HG02610 (cell line): ENCODE measurements around the gene IL19.
"Not testable (repeated sequence)": the region's sequence is repeated elsewhere in the genome, so short reads cannot be mapped to it uniquely, and the experiment has no call there.

ENCODE experiments used
- ATAC-seq: cut with Tn5 transposase; IDR thresholded peaks from one replicate; pipeline ENCODE4 v1.9.1; 2021; ENCODE audit warnings: mild to moderate bottlenecking, moderate library complexity; ENCODE audit not compliant: unreplicated experiment

Gene IL19

DNA sequence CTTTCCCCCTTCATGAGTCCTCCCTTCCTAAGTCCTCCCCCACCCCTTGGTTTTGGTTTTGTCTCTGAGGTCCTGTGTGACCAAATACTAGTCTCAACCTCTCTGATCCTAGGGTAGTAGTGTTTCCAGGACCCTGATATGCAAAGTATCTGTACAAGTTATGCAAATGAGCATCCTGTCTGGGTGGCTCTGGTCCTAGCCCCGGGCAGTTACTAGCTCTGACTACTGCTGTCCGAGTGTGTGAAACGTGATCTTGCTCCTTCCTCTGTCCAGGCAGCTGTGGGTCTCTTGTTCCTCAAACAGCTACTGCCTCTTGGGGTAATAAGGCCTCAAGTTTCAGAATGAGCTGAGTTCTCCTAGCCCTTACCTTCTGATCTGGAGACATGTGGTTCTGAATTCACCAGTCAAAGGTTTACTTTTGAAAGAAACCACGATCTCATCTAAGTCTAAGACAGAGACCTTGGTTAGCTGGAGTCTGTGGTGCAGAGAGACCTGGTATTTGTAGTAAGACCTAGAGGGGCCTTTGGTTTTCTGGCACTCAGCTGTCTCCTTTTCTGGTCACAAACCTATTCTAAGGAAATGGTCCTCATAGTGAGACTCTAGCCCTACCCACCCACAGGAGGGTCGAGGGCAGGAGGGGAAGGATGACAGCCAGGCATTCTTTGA, 31.0 kb upstream of the IL19 start:
- ATAC-seq, result peak; percentile 84

DNA sequence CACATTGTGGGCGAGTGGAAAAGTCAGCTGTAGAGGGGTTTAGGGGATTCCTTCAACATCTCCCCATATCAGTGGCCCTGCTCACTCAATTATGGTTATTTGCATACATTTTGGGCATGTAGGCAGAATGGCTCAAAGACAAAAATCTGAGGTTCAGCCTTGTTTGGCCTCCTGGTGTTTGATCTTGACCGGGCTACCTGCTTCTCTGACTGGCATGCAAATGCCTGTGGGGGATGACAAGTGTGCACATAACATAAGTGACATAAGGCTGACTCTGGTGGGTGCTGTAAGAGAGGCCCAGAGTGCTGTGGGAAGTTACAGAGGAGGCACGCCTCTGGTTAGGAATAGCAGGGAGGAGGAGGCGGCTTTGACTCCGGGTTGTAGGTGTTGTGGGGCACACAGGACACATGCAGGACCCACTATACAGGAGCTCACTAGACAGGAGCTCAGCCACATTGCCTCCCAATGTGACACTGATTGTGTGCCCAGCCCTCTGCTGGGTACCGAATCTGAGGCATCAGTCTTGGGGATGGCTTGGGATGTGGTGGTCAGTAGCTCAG, 29.4 kb upstream of the IL19 start:
- no peak for ATAC-seq

DNA sequence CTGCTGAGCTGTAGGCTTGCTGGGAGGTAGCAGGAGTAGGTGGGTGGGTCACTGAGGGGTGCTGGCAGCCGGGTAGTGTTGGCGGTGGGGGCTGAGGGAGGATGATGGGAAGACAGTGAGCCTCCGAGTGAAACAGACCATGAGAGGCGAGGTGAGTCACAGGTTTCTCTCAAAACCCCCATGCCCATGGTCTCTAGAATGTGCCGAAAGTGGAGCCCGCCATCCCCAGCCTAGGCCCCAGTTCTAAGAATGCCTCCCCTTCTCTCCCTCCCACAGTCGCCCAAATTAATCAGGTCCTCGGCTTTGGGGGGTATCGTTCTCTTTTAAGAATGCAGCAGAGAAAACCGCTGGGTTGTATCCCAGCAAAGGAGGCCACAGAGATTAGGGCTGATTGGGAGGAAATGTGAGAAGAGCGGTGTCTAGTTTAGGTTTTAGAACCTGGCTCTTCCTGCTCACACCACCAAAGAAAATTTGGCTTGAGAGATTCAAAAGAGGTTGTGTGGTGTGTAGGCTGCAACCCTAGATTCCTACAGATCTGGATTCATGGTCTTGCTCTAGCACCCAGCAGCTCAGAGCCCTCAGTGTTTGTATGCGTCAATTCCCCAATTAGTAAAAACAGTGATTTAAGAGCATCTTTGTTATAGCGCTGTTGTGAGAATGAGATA, 27.7 kb upstream of the IL19 start:
- no peak for ATAC-seq

DNA sequence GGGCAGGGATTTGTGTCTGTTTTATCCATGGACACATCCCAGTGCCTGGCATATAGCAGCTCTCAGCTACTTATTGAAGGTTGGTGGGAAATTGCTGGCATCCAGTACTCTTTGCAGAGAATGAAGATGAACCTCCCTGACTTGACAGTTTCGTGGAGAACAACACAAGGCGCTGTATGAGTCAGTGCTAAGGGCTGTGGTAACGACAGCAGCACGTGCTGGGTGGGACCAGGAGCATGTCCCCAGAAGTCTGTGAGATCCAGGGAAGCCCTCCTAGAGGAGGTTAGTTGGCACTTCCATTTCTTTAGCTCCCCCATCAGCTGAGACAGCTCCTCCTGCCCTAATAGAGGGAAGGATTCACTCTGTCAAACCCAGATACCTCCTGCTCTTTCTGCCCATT, 25.9 kb upstream of the IL19 start:
- no peak for ATAC-seq

DNA sequence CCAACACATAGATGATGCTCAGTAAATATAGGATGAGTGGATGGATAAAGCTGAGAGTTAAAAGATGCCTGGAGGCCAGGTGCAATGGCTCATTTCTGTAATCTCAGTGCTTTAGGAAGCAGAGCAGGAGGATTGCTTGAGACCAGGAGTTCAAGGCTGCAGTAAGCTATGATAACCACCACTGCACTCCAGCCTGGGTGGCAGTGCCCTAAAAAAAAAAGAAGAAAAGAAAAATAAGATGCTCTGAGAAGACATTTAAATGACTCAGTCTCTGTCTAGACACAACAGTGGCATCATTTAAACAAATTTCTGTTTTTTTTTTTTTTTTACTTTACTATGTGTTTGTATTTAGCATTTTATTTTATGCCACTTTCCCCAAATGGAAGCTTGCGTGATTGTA, 25.3 kb upstream of the IL19 start:
- no peak for ATAC-seq

DNA sequence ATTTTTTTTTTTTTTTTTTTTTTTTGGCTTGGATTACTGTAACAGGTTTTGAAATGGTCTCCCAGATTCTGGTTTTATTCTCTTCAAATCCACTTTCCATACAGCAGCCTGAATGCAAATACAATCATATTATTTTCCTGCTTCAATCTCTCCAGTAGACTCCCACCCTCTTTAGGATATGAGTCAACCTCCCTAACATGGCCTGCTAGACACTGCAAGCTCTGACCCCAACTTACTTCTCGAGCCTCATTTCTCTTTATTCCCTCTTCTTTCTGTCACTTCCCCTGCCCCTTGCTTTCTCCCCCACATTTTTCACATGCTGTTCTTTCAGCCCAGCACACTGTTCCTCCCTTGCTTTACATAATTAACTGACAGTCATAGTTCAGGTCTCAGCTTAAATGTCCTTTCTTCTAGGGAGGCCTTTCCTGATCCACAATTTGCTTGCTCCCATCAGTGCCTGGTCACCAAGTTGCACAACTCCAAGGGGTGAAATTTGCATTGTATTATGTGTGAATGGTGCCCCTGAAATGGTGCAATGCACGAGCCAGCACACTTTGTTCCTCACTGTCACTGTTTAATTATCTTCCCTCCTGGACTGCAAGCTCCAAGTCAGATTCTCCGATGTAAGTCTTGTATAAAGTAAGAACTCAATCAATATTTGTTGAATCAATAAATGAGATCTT, 22.1 kb upstream of the IL19 start:
- no peak for ATAC-seq

DNA sequence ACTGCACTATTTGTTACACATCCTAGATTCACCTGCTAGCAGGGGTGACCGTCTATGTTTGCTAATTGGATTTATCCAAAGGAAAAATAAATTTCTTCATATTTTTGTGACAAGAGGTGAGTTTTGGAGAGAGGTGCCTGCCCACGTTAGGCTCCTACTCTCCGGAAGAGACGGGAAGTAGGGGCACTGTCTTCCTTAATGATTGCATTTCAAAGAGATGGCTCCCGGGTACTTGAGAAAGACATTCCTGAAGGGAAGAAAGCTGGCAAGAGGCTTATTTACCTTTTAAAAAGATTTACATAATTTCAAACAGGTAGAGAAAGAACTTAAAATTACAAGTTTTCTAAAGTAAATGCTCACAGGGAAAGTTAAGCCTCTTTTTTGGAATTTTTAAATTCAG, 18.7 kb upstream of the IL19 start:
- no peak for ATAC-seq

DNA sequence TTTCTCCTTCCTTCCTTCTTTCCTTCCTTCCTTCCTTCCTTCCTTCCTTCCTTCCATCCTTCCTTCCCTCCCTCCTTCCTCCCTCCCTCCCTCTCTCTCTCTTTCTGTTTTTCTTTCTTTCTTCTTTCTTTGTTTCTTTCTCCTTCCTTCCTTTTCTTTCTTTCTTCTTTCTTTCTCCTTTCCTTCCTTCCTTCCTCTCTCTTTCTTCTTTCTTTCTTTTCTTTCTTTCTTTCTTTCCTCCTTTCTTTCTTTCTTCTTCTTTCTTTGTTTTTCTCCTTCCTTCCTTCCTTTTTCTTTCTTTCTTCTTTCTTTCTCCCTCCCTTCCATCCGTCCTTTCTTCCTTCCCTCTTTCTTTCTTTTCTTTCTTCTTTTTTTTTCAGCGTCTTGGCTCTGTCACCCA, 18.1 kb upstream of the IL19 start:
- ATAC-seq, result no peak

DNA sequence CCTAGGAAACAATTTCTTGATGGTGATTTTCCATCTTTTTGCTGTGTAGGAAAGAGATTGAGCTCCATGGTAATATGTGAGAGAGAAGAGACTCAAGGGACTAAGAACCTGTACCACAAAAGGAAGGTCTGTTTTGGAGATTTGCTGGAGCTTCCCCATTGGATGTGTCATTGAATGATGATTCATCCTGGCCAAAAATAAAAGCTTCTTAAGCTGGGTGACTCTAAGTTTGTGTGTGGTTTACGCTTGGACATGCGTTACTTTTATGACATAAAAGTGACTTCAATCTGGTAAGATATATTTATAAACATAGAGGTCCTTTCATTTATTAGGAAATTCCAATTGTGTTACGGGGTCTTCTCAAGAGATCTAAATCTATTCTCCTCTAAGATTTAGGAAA, 17.4 kb upstream of the IL19 start:
- ATAC-seq, result no peak

DNA sequence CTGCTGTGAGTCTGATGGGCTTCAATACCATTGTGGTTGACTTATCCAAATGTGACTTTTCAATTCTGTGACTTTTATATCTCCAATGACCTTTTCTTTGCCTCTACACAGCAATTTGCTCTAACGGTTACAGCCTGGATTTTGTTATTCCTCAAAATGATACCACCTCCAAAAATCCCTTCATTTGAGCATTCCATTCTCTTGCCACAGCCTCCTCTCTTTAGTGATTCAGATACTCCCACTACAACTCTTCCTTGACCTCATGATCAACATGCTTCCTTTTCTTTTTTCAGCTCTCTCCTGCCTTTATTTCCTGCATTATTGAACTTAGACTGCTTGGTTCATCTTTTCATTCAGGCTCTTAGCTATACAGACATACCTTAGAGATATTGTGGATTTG, 16.6 kb upstream of the IL19 start:
- no peak for ATAC-seq

DNA sequence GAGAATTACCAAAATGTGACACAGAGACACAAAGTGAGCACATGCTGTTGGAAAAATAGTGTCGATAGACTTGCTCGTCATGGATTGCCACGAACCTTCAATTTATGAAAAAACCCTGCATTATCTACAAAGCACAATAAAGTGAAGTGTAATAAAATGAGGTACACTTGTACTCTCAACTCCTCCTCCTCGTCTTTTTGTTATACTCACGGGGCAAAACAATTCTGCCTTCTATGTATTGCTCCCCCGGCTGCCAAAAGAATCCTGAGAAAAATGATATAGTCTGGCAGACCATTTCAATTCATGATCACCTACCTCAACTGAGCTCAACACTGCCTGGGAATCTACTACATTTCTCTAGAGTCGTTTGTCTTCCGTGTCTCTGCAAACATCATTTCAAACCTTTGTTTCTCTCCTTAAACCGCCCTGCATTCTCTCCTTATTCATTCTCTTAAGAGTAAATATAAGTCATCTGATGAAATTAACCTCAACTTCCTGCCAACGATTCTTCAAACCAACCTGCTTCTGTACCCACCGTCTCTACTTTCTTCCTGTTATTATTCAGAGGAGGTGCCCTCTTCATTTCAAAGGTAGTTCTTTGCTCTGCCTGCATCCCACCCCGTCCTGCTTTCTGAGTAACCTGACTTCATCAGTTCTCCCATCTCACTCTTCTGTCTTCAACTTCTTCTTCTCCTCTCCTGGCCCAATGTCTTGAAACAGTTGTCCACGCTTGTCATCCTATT, 12.9 kb upstream of the IL19 start:
- no peak for ATAC-seq

DNA sequence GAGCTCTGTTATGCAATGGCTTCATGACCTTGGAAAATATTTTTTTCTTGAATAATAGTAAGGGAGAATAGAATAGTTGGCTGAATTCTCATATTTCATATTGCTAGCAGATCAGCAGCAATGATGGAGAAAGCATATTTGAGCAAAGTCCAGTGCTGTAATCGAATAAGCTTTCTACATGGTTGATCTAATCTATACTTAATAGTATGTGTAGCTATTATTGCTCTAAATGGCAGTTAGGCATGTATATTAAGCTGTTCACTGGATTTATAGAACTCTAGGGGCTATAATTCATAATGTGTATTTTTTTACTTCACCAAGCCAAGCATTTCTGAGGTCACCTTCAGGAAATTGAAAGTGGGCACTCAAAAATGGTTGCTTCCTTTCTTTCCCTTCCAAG, 10.0 kb upstream of the IL19 start:
- ATAC-seq, result no peak

DNA sequence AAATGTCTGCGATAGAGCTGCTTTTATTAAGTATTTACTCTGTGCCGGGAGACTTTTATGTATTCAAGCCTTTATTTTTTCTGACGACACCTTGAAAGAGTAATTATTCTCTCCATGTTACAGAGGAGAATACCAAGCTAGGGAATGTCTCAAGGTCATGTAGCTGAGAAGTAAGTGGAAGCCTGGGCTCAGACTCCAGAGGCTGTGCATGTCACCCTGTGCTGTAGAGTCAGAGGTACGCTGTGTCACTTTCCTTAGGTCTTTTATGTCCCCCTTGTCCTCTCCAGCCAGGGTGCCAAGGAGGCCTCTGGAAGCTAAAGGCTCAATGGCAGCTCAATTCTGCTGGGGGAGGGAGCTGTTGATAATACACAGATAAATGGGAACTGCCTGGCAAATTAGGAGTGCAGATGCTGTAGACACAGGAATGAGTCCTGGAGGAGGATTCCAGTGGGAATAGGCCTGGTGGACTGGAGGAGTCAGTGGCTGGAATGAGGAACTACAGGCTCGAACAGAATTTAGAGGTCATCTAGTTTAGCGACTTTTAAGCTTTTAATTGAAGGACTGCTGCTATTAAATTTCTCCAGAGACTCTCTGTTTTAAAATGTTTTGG, 9.3 kb upstream of the IL19 start:
- no peak for ATAC-seq

DNA sequence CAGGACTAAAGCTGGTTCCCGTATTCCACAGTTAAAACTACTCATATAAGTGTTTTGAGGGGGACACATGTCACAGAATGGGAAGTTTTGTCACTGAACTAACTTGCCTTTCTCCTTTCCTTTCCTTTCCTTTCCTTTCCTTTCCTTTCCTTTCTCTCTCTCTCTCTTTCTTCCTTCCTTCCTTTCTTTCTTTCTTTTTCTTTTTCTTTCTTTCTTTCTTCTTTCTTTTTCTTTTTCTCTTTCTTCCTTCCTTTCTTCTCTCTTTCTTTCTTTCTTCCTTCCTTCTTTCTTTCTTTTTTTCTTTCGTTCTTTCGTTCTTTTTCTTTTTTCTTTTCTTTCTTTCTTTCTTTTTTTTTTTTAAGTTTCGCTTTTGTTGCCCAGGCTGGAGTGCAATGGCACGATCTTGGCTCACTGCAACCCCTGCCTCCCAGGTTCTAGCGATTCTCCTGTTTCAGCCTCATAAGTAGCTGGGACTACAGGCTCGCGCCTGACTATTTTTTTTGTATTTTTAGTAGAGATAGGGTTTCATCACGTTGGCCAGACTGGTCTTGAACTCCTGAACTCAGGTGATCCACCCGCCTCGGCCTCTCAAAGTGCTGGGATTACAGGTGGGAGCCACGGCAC, 7.7 kb upstream of the IL19 start:
- ATAC-seq, result not testable (repeated sequence)

DNA sequence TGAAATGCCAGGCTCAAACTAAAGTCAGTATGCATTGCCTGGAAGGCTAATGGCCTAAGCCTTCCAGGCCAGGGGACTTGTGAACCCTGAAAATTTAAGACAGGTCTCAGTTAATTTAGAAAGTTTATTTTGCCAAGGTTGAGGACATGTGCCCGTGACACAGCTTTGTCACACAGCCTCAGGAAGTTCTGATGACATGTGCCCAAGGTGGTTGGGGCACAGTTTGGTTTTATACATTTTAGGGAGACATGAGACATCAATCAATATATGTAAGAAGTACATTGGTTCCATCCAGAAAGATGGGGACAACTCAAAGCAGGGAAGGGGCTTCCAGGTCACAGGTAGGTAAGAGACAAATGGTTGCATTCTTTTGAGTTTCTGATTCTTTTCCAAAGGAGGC, 4.8 kb upstream of the IL19 start:
- not testable (repeated sequence) for ATAC-seq

DNA sequence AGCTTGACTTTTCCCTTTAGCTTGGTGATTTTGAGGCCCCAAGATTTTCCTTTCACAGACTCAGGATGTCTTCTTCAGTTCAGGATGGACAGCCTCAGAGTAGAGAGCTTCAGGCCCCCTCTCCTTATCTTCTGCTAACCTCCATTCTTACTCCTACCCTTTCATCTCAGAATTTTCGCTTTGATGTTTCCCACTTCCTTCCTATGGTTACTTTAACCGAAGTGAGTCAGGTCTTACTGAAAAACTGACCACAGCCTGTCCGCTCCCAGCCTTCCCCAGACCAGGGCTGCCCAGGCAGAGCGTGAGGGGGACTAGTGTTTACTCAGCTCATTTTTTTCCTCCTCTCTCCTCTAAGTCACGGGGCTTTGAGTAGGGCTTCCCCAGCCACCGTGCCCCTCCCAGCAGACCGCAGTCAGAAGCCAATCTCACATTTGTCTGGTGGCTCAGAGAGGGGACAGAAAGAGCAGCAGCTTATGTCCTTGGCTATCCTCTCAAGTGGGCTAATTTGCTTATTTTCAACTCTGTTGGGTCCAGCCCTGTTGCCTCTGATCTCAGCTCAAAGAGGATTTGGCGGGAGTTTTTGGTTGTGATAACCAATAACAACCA, 4.2 kb upstream of the IL19 start:
- ATAC-seq, result peak; percentile 65

DNA sequence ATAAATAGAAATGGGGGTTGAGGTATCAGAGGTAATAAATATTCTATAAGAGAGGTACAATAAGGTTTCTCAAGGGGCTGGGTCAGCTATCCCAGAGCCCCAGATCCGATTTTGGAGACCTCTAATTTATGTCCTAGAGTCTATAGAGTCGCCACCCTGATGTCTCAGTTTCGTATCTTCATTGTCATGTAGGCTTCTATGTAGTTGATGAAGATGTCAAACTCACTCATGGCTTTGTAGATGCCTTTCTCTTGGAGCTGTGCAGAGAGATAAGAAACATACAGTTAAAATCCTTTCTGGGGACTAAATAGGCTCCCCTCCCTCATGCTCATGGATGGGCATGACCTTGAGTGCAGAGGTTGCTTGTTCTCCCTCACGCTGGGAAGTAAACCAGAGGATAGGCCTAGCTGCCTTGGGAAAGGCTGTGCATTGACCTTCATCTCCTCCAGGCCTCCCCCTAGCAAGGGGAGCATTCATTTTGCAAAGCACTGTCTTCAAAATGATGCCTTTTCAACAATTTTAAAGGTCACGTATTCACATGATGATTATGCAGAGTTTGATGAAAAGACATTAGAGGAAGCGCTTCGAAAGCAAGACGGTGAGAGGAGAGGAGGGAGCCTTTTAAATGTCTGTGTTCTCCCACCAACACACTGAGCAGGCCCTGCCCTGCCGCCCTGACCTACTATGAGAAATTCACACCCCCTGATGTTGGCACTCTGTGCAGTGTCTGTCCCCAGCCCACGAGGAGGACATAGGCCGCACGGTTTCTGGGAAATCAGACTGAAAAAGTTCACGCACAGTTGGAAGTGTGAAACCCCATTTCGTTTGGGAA, 1.9 kb upstream of the IL19 start:
- no peak for ATAC-seq

DNA sequence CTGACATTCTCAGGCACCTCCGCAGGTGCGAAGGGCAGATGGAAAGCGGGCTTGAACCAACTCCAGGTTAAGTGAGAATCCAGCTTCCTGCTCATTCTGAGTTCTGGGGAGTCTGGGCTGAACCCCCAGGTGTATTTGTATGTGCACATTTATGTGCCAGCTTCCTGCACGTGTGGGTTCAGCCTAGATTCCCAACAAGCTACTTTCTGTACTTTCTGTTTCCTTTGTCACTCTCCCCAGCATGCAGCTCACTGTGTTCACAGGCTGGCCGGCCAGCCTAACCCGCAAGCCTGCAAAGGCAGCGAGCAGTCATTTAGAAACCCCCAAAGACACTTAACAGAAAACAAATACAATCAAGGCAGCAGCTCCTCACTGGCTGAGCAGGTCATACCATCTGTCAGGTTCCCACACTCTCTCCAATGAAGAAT, 1.3 kb upstream of the IL19 start:
- ATAC-seq, result peak; percentile 60

DNA sequence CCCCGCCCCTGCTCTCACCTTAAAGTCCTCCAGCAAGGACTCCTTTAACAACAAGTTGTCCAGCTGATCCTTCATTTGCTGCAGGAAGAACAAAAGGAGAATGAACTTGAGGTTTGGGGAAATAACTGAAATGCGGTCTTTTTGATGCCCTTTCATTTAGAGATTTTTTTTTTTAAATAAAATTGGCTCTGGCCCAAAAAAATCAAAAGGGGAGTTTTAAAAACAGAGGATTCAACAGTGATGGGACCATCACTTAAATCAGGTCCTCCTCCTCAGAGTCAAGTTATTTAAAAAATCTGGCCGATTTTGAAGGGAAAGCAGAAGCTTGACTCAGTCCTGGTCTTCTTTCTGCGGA, 742 bp downstream of the IL19 start:
- no peak for ATAC-seq
